Natural killer cell treated with Interleukin-12 subunit alpha and Interleukin-12 subunit beta and Interleukin-15 and Interleukin-18, amount 100 ng/mL, for 72 hours (primary cell): Measurements from ENCODE around the gene EIF5A2. TPM values are rescaled to one million over a fixed set of nuclear protein-coding genes. Genes with fewer than 3 reads are reported as not detected.

Experiments used
- ATAC-seq, 2 donors: fragments of 150-1000 bp; cut with Tn5 transposase in 1 of 2; sonication (Bioruptor Pico), chemical (Tn5 transposase) in 1 of 2; 2 replicates each; pipeline ENCODE4 v1.10.0; 2021
- DNase-seq: peaks from one replicate; pipeline ENCODE4 v3.0.0; 2022; ENCODE audit warnings: low spot score
- H3K27ac Mint-ChIP-seq, 2 donors: 1 replicate in 1 of 2; 2 replicates in 1 of 2; pipeline ENCODE4 v1.8.0; 2022; ENCODE audit warnings: mixed read lengths in 2 of 2, mild to moderate bottlenecking in 1 of 2, moderate library complexity in 1 of 2
- H3K27me3 Mint-ChIP-seq, 2 donors: 1 replicate in 1 of 2; 2 replicates in 1 of 2; pipeline ENCODE4 v1.8.0; 2022; ENCODE audit warnings: mixed read lengths in 2 of 2
- H3K36me3 Mint-ChIP-seq: one replicate; pipeline ENCODE4 v1.8.0; 2022; ENCODE audit warnings: mixed read lengths
- H3K4me1 Mint-ChIP-seq, 2 donors: 1 replicate in 1 of 2; 2 replicates in 1 of 2; pipeline ENCODE4 v1.8.0; 2022; ENCODE audit warnings: low read depth in 2 of 2, mixed read lengths in 2 of 2, mild to moderate bottlenecking in 1 of 2
- H3K4me3 Mint-ChIP-seq: one replicate; pipeline ENCODE4 v1.8.0; 2022; ENCODE audit warnings: mixed read lengths
- H3K9me3 Mint-ChIP-seq: 2 replicates; pipeline ENCODE4 v1.8.0; 2022; ENCODE audit warnings: mixed read lengths
- total RNA-seq, 2 donors: library from RNA; stranded (reverse); gene quantifications; one replicate each; pipeline ENCODE4 v1.2.3, GENCODE V29; 2022

The EIF5A2 gene
- total RNA-seq, 2 donors from 2014 or later = 5.7 to 8.7 TPM

DNA sequence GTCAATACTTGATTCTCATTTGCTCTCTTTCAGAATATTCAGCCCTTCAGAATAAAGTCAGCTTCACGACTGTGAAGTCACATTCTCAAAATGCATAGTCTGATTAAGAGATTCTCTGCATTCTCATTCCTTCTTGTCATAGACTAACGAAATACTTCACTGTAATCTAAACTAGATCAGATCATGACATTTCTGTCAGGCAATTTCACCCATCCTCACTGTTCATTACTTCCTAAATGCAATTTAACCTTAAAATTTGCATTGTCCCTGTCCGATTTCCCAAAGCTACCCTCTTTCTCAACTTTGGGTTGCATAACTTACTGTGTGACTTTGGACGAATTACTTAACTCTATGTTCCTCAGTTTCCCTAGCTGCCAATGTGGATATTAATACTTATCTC is 44.6 kb downstream of the EIF5A2 start:
- no peak for DNase-seq
- H3K4me1 Mint-ChIP-seq = peaks cover 11 to 16% of the 10 kb centered on the region in 2 donors
- H3K4me3 Mint-ChIP-seq = no peak overlapping the region
- H3K27ac Mint-ChIP-seq = no peak overlapping the region
- H3K27me3 Mint-ChIP-seq = peaks cover 0 to 5% of the 10 kb centered on the region in 2 donors
- no peak for ATAC-seq
- no peaks in the 10 kb centered on the region for H3K9me3 Mint-ChIP-seq
- peaks cover 11% of the 10 kb centered on the region for H3K36me3 Mint-ChIP-seq

DNA sequence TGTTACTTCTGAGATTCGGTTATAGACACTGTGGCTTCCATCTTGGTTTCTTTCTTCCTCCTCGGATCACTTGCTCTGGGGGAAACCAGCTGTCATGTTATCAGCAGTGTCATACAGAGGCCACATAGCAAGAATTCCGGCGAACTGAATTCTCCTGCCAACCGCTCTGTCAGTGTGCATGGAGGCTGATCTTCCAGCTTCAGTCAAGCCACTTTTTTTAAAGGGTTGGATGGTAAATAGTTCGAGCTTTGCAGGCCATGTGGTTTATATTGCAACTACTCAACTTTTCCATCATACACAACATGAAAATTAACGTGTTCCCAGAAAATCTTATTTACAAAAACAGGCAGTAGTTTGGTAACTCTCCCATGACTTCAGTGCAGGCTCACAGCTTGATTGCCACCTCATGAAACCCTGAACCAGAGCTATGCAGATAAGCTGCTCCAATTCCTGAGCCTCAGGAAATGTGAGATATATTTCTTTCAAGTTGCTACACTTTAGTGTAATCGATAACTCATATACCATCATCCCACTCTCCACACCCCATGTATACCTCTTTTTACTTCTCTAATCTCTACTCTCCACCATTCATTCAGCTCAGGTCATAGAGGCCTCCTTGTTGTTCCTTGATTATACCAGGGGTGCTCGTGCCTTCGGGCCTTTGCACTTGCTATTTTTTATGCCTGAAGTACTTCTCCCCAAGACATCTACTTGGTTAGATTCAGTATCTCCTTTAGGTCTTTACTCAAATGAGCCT is 45.6 kb downstream of the EIF5A2 start:
- no peak overlapping the region for H3K4me3 Mint-ChIP-seq
- H3K4me1 Mint-ChIP-seq = peaks cover 8 to 16% of the 10 kb centered on the region in 2 donors

DNA sequence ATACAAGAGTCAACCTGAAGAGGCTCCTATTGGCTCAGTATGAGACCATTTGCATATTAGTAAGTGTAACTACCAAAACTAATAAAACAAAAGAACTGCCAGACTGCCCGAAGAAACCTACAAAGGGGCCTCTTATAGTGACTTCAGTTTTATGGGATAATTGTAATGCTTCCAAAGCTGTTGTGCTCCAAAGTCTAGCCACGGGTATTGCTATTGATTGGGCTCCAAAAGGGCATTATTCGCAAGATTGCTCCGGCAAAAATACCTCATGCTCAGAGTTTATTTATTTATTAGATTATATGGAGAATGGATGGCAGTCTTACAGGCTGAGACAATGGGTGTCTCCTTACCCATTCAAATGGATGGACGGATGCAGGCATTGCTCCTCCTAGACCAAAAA is 49.8 kb downstream of the EIF5A2 start:
- DNase-seq (no peak), ATAC-seq (no peak)
- Mint-ChIP-seq H3K27me3 (peaks cover 0 to 11% of the 10 kb centered on the region in 2 donors), H3K27ac (no peak overlapping the region), H3K36me3 (no peaks in the 10 kb centered on the region), H3K4me3 (no peak overlapping the region), H3K4me1 (no peaks in the 10 kb centered on the region), H3K9me3 (no peaks in the 10 kb centered on the region)

More for the DNA sequence above, 45.6 kb downstream of the EIF5A2 start:
- Mint-ChIP-seq H3K36me3 (peaks cover 11% of the 10 kb centered on the region), H3K27me3 (peaks cover 0 to 9% of the 10 kb centered on the region in 2 donors), H3K27ac (no peak overlapping the region), H3K9me3 (no peaks in the 10 kb centered on the region)
- ATAC-seq (peak in 1 of 2 donors; percentile 28), DNase-seq (no peak)

DNA sequence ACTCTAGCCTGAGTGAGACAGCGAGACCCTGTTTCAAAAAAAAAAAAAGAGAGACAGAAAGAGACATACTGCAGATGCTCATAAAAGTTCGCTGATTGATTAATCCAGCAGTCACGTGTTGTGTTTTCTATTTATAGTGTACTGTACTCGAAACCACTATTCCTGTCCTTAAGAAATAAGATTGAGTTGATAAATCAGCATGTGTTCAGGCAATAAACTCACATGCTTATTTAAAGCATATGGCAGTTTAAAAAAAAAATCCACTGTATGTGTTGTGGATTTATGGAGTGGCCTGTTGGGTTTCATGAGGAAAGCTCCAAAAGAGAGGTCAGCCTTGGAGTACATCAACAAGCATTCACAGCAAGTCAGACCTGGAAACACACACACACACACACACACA is 56.1 kb downstream of the EIF5A2 start:
- DNase-seq (no peak), ATAC-seq (no peak)
- Mint-ChIP-seq H3K4me1 (no peaks in the 10 kb centered on the region), H3K9me3 (no peaks in the 10 kb centered on the region), H3K27ac (no peak overlapping the region), H3K4me3 (no peak overlapping the region), H3K36me3 (no peaks in the 10 kb centered on the region), H3K27me3 (peaks cover 8% of the 10 kb centered on the region in 2 donors)

DNA sequence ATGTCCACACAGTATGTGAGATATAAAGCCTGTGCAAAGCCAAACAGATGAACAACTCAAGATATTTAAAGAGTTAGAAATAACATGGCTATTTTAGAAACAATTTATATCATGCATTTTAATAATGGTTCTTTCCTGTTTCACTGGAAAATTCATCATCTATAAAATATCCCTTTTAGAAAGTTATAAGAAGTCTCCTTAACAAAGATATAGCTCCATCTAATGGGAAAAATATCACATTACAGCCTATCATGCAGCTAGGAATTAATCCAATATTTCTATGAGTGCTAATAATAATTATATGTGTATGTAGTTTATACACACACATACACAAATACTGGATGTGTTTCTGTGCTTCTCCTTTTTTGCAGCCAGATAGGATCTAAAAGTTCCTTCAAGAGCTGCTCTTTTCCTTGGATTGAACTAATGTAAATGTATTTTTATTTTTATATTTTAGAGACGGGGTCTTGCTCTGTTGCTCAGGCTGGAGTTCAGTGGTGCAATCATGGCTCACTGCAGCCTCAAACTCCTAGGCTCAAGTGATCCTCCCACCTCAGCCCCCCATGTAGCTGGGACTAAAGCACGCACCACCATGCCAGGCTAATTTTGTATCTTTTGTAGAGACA is 60.0 kb downstream of the EIF5A2 start:
- no peak overlapping the region for H3K27ac Mint-ChIP-seq
- ATAC-seq = no peak

DNA sequence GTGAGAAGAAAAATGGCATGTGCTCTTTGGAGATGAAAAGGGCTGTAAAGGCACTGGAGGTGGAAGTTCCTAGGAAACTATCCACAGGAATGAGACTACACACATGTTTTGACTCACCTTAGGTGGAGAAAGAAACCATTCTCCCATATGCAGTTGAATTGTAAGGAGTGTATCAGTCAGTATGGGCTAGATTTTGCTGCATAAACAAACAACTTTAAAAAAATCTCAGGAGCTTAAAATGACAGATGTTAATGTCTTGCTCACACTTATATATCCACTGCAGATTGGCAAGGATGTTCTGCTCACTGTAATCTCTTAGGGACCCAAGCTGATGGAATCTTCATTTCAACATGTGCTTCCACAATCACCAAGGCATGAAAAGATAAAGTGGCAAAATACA is 64.1 kb downstream of the EIF5A2 start:
- DNase-seq (no peak), ATAC-seq (no peak)
- no peak overlapping the region for H3K4me3 Mint-ChIP-seq
- no peaks in the 10 kb centered on the region for H3K9me3 Mint-ChIP-seq
- no peak overlapping the region for H3K27ac Mint-ChIP-seq
- H3K27me3 Mint-ChIP-seq = peaks cover 23 to 37% of the 10 kb centered on the region in 2 donors
- H3K36me3 Mint-ChIP-seq = no peaks in the 10 kb centered on the region
- no peaks in the 10 kb centered on the region for H3K4me1 Mint-ChIP-seq

More for the DNA sequence above, 60.0 kb downstream of the EIF5A2 start:
- no peaks in the 10 kb centered on the region for H3K9me3 Mint-ChIP-seq
- H3K36me3 Mint-ChIP-seq = no peaks in the 10 kb centered on the region
- no peaks in the 10 kb centered on the region for H3K4me1 Mint-ChIP-seq
- H3K27me3 Mint-ChIP-seq = peaks cover 17 to 24% of the 10 kb centered on the region in 2 donors
- no peak for DNase-seq
- no peak overlapping the region for H3K4me3 Mint-ChIP-seq

DNA sequence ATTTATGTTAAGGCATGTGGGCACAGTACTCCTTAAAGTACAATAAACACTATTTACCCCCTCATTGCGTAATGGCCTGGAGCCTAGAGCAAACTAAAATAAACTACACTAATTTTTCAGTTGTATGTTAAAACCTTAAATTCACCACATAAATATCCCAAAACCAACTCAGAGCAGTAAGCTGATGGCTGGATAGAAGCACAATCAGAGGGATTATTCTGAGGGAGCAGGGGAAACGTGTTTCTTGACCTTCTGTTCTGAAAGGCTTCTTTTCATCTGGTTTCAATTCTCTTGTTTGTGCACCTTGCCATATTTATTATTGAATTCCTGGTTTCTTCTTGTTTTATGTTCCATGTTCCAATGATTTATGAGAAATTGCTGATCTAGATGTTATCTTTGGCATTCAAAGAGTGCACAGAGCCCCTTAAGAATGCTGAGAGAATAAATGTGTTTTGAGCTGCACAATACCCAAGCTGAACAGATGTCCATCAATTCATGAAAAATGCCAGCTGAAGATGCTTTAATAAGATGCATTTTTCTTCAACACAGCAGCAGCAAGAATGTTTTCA is 68.1 kb downstream of the EIF5A2 start:
- Mint-ChIP-seq H3K36me3 (no peaks in the 10 kb centered on the region), H3K27ac (no peak overlapping the region), H3K9me3 (no peaks in the 10 kb centered on the region), H3K4me3 (no peak overlapping the region), H3K4me1 (no peaks in the 10 kb centered on the region), H3K27me3 (peaks cover 26 to 49% of the 10 kb centered on the region in 2 donors)
- ATAC-seq = no peak
- DNase-seq = no peak

DNA sequence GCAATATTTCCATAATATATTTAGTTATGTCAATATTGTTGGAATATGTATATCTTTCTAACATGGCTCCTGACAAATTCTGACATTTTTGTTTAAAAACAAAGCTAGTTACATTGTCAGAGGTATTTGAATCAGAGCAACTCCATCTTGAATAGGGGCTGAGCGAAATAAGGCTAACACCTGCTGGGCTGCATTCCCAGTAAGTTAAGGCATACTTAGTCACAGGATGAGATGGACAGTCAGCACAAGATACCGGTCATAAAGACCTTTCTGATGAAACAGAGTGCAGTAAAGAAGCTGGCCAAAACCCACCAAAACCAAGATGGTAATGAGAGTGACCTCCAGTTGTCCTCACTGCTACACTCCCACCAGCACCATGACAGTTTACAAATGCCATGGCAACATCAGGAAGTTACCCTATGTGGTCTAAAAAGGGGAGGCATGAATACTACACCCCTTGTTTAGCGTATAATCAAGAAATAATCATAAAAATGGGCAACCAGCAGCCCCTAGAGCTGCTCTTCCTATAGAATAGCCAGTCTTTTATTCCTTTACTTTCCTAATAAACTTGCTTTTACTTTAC is 68.8 kb downstream of the EIF5A2 start:
- ATAC-seq = no peak
- H3K27me3 Mint-ChIP-seq = peaks cover 25 to 48% of the 10 kb centered on the region in 2 donors
- no peaks in the 10 kb centered on the region for H3K9me3 Mint-ChIP-seq
- H3K4me3 Mint-ChIP-seq = no peak overlapping the region
- DNase-seq = no peak
- H3K4me1 Mint-ChIP-seq = no peaks in the 10 kb centered on the region
- H3K27ac Mint-ChIP-seq = no peak overlapping the region
- H3K36me3 Mint-ChIP-seq = no peaks in the 10 kb centered on the region

Other genes with a start within 250 kb of the EIF5A2 start
- gene RPL22L1, start 38.4 kb downstream of the EIF5A2 start, total RNA-seq = 100 to 1,000 TPM in 1 of 2 donors, 10 to 100 TPM in 1; 96.6 to 144 TPM
- gene SLC2A2, start 118.1 kb upstream of the EIF5A2 start, total RNA-seq = not detected